K562 (cell line): Measurements from ENCODE around the gene TDRD3. TPM values are rescaled to one million over a fixed set of nuclear protein-coding genes. Genes with fewer than 3 reads are reported as not detected.

Source experiments
- CLOCK ChIP-seq: fragments of 250-450 bp; sonication (Bioruptor Pico); IDR thresholded peaks from 2 replicates; pipeline ENCODE4 v1.4.0; 2020; ENCODE audit warnings: mild to moderate bottlenecking, moderate library complexity, borderline replicate concordance
- CREM ChIP-seq: IDR thresholded peaks from 2 replicates; pipeline ENCODE4 v1.6.1; 2014; ENCODE audit warnings: antibody characterized with exemption, low read depth
- CUX1 ChIP-seq: fragments of 200-800 bp; sonication (Bioruptor generic); IDR thresholded peaks from 2 replicates; pipeline ENCODE4 v1.6.1; 2016; ENCODE audit warnings: missing genetic modification characterization, missing compliant biosample characterization
- GTF2B ChIP-seq: IDR thresholded peaks from 2 replicates; pipeline ENCODE4 v1.6.1; 2011; ENCODE audit not compliant: insufficient read length; ENCODE audit errors: extremely low read depth
- KHSRP ChIP-seq: fragments of 450-650 bp; IDR thresholded peaks from 2 replicates; pipeline ENCODE4 v1.6.1; 2017
- RBM34 ChIP-seq: fragments of 200-400 bp; formaldehyde crosslinking; IDR thresholded peaks from 2 replicates; pipeline ENCODE4 v1.6.1; 2018; ENCODE audit warnings: low read length, borderline replicate concordance; ENCODE audit not compliant: insufficient read depth
- SNRNP70 ChIP-seq: fragments of 200-400 bp; formaldehyde crosslinking; optimal IDR thresholded peaks from 2 replicates; pipeline ENCODE3; 2017; ENCODE audit warnings: low read depth, low read length
- TAL1 ChIP-seq: fragments of 450-650 bp; IDR thresholded peaks from 2 replicates; pipeline ENCODE4 v1.6.1; 2016; ENCODE audit warnings: mild to moderate bottlenecking
- ZNF143 ChIP-seq: sonication (generic); formaldehyde crosslinking; IDR thresholded peaks from 2 replicates; pipeline ENCODE4 v1.9.0; 2022; ENCODE audit warnings: mild to moderate bottlenecking, missing genetic modification reagents
- ZNF280A ChIP-seq: fragments of 450-650 bp; IDR thresholded peaks from 2 replicates; pipeline ENCODE4 v1.6.1; 2018; ENCODE audit warnings: mild to moderate bottlenecking, low read depth; ENCODE audit not compliant: partially characterized antibody
- polyA plus RNA-seq, 8 experiments: library from polyadenylated mRNA; depleted of rRNA in 4 of 8; stranded (reverse) in 5 of 8; unstranded in 3 of 8; fragments of >200 nt; fragmentation: Nextera tagmentation in 2 of 8; fragmentation: Illumina TruSeq in 1 of 8; extraction: Ambion mirVana in 2 of 8; extraction: Trizol in 1 of 8; gene quantifications; 2 replicates each; pipeline versions ENCODE4 v1.2.1 to v1.2.3, GENCODE V29; 2011 to 2014; ENCODE audit warnings: inconsistent platforms in 1 of 8, missing spikeins in 1 of 8
- total RNA-seq, 7 experiments: library from RNA; depleted of rRNA in 6 of 7; stranded (reverse); fragments of >200 nt in 6 of 7; fragmentation: Illumina TruSeq in 2 of 7; extraction: Trizol in 2 of 7; gene quantifications; 2 replicates each; pipeline versions ENCODE4 v1.2.1 to v1.2.3, GENCODE V29; 2011 to 2021; ENCODE audit warnings: low replicate concordance in 1 of 7

The TDRD3 gene
- total and polyA plus RNA-seq, 9 of the 15 experiments (the other 6 are each of a cell fraction or from before 2014, with no cell fraction given), result 3.6 to 16.4 (median 9.5) TPM

GRCh38 chr13:60494296-60494695, 97.3 kb downstream of the TDRD3 start (continued):
- TF ChIP-seq CLOCK (CRISPR knock-in tag), result no peak
- no peak for TF ChIP-seq ZNF143
- no peak for TF ChIP-seq KHSRP
- TF ChIP-seq CUX1 (CRISPR knock-in tag), result no peak
- TF ChIP-seq TAL1, result no peak
- no peak for TF ChIP-seq SNRNP70
- no peak for TF ChIP-seq RBM34
- TF ChIP-seq ZNF280A, result no peak
- TF ChIP-seq CREM, result no peak
- no peak for TF ChIP-seq GTF2B
